MM.1S (cell line): ENCODE results near the gene S100A4.

Experiments
- DNase-seq: peaks from one replicate; pipeline ENCODE4 v3.0.0-alpha.2; 2015
- H2AFZ ChIP-seq: fragments of 300-600 bp; sonication (generic); 2 replicates; pipeline ENCODE4 v1.6.0; 2016; ENCODE audit warnings: antibody characterized with exemption, low read length
- H3F3A ChIP-seq: fragments of 300-600 bp; sonication (generic); 2 replicates; pipeline ENCODE4 v1.6.1; 2016; ENCODE audit warnings: mild to moderate bottlenecking, antibody characterized with exemption, low read length, moderate library complexity, mixed read lengths; ENCODE audit not compliant: insufficient read depth
- H3K27ac ChIP-seq: fragments of 300-600 bp; sonication (generic); 2 replicates; pipeline ENCODE4 v1.5.1; 2016; ENCODE audit warnings: mild to moderate bottlenecking, low read length
- H3K27me3 ChIP-seq: fragments of 300-600 bp; sonication (generic); replicated peaks from 2 replicates; pipeline ENCODE4 v1.6.0; 2016; ENCODE audit warnings: low read length; ENCODE audit not compliant: insufficient read depth
- H3K36me3 ChIP-seq: fragments of 300-600 bp; sonication (generic); replicated peaks from 2 replicates; pipeline ENCODE4 v1.6.1; 2016; ENCODE audit warnings: mild to moderate bottlenecking, low read length, mixed read lengths; ENCODE audit not compliant: insufficient read depth
- H3K4me1 ChIP-seq: fragments of 300-600 bp; sonication (generic); 2 replicates; pipeline ENCODE4 v1.6.1; 2016; ENCODE audit warnings: low read length, mixed read lengths
- H3K4me2 ChIP-seq: fragments of 300-600 bp; sonication (generic); 2 replicates; pipeline ENCODE4 v1.6.0; 2016; ENCODE audit warnings: low read depth, low read length
- H3K4me3 ChIP-seq: fragments of 300-600 bp; sonication (generic); 2 replicates; pipeline ENCODE4 v1.5.1; 2016; ENCODE audit warnings: low read length, mixed read lengths
- H3K79me2 ChIP-seq: fragments of 300-600 bp; sonication (generic); 2 replicates; pipeline ENCODE4 v1.6.1; 2016; ENCODE audit warnings: mixed run types, low read length, mixed read lengths
- H3K9ac ChIP-seq: fragments of 300-600 bp; sonication (generic); 2 replicates; pipeline ENCODE4 v1.6.1; 2016; ENCODE audit warnings: low read length, mixed read lengths
- H3K9me2 ChIP-seq: fragments of 300-600 bp; sonication (generic); replicated peaks from 2 replicates; pipeline ENCODE4 v1.6.1; 2016; ENCODE audit warnings: mild to moderate bottlenecking, low read length, mixed read lengths; ENCODE audit not compliant: insufficient read depth
- H3K9me3 ChIP-seq: fragments of 300-600 bp; sonication (generic); replicated peaks from 2 replicates; pipeline ENCODE4 v1.6.1; 2016; ENCODE audit warnings: mild to moderate bottlenecking, low read length, mixed read lengths; ENCODE audit not compliant: insufficient read depth
- H4K20me1 ChIP-seq: fragments of 300-600 bp; sonication (generic); 2 replicates; pipeline ENCODE4 v1.6.1; 2016; ENCODE audit warnings: mild to moderate bottlenecking, low read length, moderate library complexity, mixed read lengths; ENCODE audit not compliant: insufficient read depth
- EZH2 ChIP-seq: fragments of 300-600 bp; sonication (generic); optimal IDR thresholded peaks from 2 replicates; pipeline ENCODE3; 2017; ENCODE audit warnings: low read depth, mild to moderate bottlenecking, antibody characterized with exemption, low read length, mixed read lengths
- EZH2phosphoT487 ChIP-seq: fragments of 300-600 bp; sonication (generic); IDR thresholded peaks from 2 replicates; pipeline ENCODE4 v1.6.1; 2018; ENCODE audit warnings: antibody characterized with exemption, low read length
- TF ChIP-seq, protein P1 (sequence below): fragments of 300-600 bp; sonication (generic); IDR thresholded peaks from 2 replicates; pipeline ENCODE4 v1.5.1; 2016; ENCODE audit warnings: antibody characterized with exemption, low read length, mixed read lengths

S100A4 gene

DNA sequence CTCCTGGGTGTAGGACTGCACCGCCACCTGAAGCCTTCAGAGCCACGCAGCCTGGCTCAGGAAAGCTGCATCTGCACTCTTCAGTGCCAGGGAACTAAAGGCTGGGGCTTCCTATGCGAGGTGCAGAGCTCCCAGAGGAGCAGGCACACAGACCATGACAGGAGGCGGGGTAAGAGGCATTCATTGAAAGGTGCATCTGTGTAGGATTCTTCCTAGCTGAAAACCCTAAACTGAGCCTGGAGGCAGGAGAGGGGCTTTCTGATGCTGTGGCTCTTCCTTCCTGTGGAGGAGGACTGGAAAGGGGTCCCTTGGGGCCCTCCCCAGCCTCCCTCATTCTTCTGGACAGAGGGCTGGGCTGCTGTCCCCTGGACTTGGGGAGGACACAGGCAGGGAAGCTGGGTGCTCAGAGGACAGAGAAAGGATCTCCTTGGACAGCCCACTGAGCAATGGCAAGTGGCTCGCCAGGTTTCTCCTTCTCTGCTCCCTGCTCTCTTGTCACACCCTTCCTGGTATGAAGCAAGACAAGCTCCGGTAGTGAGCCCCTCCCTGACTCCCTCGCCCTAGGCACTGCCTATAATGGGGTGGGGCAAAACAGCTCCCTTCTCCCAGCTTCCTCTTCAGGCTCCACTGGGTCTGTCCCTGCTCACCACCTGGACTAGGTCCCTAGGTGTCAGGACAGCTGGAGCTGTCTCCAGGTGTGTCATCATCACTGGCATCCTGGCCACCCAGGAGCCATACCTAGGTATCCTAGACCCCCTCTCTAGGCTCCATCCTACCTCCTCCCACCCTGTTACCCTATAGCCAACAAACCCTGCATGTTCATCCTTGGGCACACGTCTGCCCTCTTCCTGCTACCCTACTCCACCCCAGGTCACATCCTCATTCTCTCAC, 29.9 kb downstream of the S100A4 start:
- Histone ChIP-seq H3K9me3 (no peaks in the 10 kb centered on the region), H3F3A (no peaks in the 10 kb centered on the region), H2AFZ (no peak overlapping the region), H3K9ac (no peak overlapping the region), H3K4me3 (no peak overlapping the region), H3K36me3 (no peaks in the 10 kb centered on the region), H3K4me1 (no peaks in the 10 kb centered on the region; the same call in 1 of the 2 replicates), H3K9me2 (no peaks in the 10 kb centered on the region), H3K4me2 (no peak overlapping the region), H4K20me1 (no peaks in the 10 kb centered on the region), H3K27me3 (no peaks in the 10 kb centered on the region), H3K79me2 (no peaks in the 10 kb centered on the region), H3K27ac (no peak overlapping the region)
- DNase-seq: no peak
- TF ChIP-seq, protein P1, sequence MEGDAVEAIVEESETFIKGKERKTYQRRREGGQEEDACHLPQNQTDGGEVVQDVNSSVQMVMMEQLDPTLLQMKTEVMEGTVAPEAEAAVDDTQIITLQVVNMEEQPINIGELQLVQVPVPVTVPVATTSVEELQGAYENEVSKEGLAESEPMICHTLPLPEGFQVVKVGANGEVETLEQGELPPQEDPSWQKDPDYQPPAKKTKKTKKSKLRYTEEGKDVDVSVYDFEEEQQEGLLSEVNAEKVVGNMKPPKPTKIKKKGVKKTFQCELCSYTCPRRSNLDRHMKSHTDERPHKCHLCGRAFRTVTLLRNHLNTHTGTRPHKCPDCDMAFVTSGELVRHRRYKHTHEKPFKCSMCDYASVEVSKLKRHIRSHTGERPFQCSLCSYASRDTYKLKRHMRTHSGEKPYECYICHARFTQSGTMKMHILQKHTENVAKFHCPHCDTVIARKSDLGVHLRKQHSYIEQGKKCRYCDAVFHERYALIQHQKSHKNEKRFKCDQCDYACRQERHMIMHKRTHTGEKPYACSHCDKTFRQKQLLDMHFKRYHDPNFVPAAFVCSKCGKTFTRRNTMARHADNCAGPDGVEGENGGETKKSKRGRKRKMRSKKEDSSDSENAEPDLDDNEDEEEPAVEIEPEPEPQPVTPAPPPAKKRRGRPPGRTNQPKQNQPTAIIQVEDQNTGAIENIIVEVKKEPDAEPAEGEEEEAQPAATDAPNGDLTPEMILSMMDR: no peak
- TF ChIP-seq EZH2: no peak
- no peak for TF ChIP-seq EZH2phosphoT487

DNA sequence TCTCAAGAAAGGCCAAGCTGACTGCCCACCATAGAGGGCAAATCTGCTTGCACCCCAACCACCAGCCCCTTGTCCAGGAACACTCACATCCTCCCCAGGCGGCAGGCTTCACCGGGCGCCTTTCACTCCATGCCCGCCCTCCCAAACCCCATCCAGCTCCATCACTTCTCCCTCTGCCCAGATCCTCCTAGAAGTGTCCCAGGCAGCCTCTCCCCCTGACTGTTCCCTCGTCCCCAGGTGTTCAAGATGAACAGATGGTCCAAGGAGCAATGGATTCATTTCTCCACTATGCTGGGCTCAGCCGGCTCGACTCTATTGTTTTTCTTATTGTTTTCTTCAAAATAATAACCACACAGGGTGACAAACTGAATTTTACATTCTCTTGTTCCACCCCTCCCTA, 31.9 kb downstream of the S100A4 start:
- H3K4me3 ChIP-seq: no peak overlapping the region
- H3K27ac ChIP-seq: no peak overlapping the region
- H3K79me2 ChIP-seq: no peaks in the 10 kb centered on the region
- H3K4me2 ChIP-seq: no peak overlapping the region
- H3K9me2 ChIP-seq: no peaks in the 10 kb centered on the region
- no peaks in the 10 kb centered on the region for H3K9me3 ChIP-seq
- no peaks in the 10 kb centered on the region for H3K36me3 ChIP-seq
- TF ChIP-seq EZH2phosphoT487 (no peak), EZH2 (no peak)
- TF ChIP-seq, protein P1: no peak
- H3K9ac ChIP-seq: no peak overlapping the region
- H2AFZ ChIP-seq: no peak overlapping the region
- H3K27me3 ChIP-seq: no peaks in the 10 kb centered on the region
- peaks cover 3% of the 10 kb centered on the region; the same call in 1 of the 2 replicates for H3K4me1 ChIP-seq
- no peaks in the 10 kb centered on the region for H4K20me1 ChIP-seq
- H3F3A ChIP-seq: peaks cover 3% of the 10 kb centered on the region; the same call in 1 of the 2 replicates
- no peak for DNase-seq

DNA sequence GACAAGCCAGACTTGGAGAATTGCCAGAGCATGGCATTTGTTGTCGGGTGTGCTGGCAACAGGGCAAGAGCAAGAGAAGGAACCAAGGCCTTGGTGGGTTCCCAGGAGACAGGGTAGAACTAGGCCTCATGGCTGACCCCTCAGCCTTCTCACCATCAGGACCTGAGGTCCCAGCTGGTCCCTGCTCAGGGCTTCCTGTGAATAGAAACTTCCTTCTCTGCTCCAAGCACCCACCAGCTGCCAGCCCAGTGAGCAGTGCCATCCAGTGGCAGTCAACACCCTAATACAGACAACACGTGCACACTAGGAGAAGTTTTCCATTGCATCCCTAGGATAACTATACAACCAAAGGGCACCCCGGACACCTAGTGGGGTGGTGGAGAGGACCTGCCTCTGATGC, 32.6 kb downstream of the S100A4 start:
- Histone ChIP-seq H3K27ac (no peak overlapping the region), H3K9me2 (no peaks in the 10 kb centered on the region), H3K79me2 (no peaks in the 10 kb centered on the region), H3K9me3 (no peaks in the 10 kb centered on the region), H3K4me1 (peaks cover 3% of the 10 kb centered on the region; the same call in 1 of the 2 replicates), H3K36me3 (no peaks in the 10 kb centered on the region), H2AFZ (no peak overlapping the region), H3K4me3 (no peak overlapping the region), H3K27me3 (no peaks in the 10 kb centered on the region), H3F3A (peaks cover 3% of the 10 kb centered on the region; the same call in 1 of the 2 replicates), H3K4me2 (no peak overlapping the region), H3K9ac (no peak overlapping the region), H4K20me1 (no peaks in the 10 kb centered on the region)
- DNase-seq: no peak
- TF ChIP-seq, protein P1: no peak
- no peak for TF ChIP-seq EZH2phosphoT487
- TF ChIP-seq EZH2: no peak
